Activated CD8-positive, alpha-beta memory T cell treated with anti-CD3 and anti-CD28 coated beads, Interleukin-2, amount 50 U/mL, for 24 hours (primary cell): ENCODE data around the gene RSBN1L.
"Not testable (repeated sequence)": the region's sequence is repeated elsewhere in the genome, so short reads cannot be mapped to it uniquely, and the experiment has no call there.

Source experiments
- DNase-seq: peaks from one replicate; pipeline ENCODE4 v3.0.0-alpha.2; 2020; ENCODE audit errors: extremely low read depth

RSBN1L gene

DNA sequence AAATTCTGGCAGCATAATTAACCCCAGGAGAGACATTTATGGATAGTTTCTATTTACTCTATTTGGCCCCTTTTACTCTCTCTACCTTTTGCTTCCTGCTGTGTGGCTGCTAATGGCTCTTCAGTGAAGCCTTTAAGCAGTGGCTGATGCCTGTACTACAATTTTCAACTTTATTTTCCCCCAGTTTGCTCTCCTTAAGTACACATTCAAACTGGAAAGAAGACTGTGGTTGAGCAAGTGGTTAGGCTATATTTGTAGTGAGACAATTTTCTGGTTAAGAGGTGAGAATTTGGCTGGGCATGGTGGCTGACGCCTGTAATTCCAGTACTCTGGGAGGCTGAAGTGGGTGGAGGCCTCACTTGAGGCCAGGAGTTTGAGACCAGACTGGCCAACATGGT is 8.5 kb upstream of the RSBN1L start:
- no peak for DNase-seq

DNA sequence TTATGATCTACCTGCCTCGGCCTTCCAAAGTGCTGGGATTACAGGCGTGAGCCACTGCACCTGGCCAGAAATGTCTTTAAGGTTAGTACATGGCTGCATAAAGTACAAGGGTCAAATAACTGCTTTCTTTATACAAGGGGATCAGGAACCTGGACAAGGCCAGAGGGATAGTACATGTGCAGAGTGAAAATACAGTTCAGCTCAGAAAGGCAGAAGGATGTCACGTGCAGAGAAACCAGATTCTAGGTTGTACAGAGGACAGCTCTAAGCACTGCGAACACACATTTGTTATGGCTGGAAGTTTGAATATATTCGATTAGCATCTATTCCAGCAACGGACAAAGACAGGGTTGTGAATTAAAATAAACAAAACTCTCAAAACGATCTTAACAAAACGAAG is 6.0 kb upstream of the RSBN1L start:
- no peak for DNase-seq

DNA sequence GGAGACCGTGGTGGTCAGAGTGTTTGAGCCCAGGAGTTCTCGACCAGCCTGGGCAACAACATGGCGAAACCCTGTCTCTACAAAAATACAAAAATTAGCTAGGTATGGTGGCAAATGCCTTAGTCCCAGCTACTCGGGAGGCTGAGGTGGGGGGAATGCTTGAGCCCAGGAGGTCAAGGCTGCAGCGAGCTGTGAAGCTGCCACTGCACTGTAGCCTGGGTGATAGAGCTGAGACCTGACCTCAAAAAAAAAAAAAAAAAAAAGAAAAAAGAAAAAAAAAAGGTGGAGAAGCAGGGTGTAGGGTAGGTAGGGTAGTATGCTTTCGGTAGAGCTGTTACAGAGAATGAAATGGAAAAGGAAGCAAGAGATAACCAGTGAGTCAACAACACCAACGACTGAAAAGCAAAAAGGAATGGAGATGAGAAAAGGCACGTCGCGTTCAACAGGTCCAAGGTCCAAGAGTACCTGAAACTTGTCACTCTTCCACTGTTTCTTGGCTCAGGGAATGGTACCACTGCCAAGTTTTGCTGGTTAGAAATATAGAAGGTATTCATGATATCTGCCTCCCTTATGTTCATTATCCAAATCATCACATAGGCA is 4.3 kb upstream of the RSBN1L start:
- DNase-seq, result no peak

DNA sequence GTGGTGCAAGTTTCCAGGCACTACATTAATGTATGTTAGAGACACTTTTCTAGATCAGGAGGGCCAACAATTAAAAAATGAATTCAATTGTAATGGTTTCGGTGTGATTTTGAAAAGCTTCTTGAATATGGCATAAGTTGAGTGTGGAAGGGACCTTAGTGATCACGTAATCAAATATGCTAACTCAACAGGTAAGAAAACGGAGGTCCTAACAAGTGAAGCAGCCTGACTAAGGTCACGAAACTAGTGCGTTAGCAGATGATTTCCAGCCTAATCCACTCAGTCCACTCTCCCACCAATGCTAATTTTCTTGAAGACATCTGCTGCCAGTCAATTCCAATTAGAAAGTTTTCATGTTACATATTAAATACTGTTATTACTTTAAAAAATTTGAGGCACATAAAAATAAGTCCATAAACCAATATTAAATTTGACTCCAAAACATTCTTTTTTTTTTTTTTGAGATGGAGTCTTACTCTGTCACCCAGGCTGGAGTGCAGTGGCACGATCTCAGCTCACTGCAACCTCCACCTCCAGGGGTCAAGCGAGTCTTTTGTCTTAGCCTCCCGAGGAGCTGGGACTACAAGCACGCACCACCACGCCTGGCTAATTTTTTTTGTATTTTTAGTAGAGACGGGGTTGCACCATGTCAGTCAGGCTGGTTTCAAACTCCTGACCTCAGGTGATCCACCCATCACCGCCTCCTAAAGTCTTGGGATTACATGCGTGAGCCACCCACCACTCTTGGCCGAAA is 2.3 kb upstream of the RSBN1L start:
- no peak for DNase-seq

DNA sequence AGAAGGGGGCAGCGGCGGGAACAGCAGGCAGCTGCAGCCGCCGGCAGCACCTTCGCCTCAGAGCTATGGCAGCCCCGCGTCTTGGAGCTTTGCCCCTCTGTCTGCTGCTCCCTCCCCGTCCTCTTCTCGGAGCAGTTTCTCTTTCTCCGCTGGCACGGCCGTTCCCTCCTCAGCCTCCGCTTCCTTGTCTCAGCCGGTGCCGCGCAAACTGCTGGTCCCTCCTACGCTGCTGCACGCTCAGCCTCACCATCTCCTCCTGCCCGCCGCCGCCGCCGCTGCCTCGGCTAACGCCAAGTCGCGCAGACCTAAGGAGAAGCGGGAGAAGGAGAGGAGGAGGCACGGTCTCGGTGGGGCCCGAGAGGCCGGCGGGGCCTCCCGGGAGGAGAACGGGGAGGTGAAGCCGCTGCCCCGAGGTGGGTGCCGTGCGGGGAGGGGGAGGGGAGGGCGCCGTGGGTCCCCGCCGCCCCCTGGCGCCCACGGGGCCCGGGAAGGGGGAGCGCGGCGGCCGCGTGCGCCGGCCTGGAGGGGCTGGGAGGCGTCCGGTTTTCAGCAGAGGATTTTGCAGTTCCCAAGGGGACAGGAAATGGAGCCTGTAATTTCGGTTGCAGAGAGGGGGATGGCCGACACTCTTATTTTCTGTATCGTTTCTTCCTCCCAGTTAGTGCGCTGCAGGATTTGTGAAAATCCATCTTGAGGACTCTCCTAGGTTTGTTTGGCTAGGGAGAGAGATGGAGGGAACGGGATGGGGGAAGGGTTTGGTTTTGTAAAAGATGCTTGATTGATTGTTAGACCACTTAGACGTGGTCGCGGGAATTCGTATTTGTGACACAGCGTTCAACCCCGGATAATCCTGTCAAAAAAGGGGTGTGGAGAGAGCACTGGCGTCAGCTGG is 630 bp downstream of the RSBN1L start:
- peak; percentile 19 for DNase-seq

DNA sequence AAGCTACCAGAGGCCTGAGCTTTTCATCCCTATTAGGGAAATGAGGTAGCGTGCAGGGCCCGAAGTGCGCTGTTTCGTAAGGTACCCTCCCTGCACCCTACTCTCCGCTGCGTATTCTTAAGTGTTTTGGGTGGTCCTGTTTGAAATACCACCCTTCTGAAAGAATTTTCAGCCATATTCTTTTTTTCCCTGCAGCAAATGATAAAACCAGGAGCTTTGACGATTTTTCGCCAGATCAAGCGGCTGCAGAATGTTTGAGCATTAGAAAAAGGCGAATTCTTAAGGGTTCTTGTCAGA is 1.2 kb downstream of the RSBN1L start:
- DNase-seq, result no peak

DNA sequence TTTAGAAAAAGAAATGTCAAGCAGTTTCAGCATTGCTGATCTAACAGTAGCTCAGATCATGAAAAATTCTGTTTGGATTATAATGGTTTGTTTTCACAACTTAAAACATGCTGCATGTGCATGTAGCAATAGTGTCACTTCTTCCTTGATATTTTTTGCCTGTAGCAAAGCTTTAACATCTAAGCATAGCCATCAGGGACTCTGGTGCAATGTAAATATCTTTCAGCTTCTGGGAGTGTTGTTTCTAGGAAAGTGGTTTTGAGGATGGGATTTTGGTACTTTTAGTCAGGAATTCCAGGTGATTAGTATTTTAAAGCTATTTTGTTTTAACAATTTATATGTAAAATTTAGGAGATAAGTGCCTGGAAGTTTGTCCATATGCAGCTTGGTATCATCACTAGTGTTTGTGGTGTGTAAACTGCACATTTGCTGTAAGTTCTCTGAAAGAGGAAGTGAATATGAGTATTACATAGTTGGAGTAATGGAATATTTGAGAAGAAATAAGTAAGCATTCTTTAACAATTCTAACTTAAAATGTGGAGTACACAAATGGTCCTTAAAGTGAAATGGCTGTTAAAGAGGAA is 1.9 kb downstream of the RSBN1L start:
- no peak for DNase-seq

DNA sequence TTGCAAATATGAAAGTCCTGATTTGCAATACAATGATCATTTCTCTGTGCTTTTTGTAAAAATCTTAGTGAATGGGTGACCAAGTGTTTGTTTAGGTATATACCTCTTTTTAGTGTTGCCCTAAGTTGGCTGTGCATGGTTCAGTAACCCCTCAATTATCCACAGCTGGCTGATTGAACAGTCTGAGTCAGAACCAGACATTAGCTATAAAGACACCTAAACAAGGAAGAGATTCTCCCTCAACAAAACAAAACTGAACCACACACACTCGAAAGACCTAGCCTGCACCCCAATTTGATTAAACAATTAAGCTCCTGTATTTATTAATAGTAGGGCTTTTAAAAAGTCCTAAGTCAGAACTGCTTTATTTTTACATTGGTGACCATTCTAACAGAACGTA is 2.8 kb downstream of the RSBN1L start:
- no peak for DNase-seq

DNA sequence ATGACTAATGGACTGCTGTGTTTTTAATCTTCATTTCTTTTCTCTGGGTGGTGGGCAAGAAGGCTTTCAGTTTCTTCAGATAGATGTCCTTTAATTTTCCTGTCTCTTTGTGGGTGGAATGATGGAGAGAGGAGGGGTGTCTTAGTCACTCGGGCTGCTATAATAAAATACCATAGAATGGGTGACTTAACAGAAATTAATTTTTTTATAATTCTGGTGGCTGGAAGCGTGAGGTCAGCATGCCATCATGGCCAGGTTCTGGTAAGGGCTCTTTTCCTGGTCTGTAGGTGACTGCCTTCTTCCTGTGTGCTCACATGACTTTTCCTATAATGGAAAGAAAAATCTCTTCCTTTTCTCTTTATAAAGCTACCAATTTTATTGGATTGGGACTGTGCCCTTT is 6.3 kb downstream of the RSBN1L start:
- DNase-seq, result no peak

DNA sequence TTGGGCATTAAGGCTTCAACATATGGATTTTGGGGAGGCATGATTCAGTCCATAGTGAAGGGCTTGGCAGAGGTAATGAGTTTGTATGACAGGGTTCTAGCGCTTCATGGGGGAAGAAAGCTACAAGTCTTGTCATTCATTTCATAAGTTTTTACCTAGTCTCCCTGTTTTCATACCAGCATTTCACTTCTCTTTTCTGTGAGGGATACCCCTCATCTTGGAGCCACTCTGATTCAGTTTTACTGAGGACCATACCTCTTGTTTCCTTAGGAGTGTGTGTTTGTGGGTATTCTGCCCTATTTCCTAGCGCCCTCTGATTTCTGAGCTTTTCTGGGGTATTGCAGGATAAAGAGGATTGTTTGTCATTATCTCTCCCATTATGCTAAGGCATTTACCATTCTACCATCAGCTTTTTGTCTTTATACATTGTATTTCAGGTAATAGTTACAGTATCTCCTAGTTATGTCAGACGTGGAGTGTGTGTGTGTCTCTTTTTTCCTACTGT is 6.8 kb downstream of the RSBN1L start:
- no peak for DNase-seq

DNA sequence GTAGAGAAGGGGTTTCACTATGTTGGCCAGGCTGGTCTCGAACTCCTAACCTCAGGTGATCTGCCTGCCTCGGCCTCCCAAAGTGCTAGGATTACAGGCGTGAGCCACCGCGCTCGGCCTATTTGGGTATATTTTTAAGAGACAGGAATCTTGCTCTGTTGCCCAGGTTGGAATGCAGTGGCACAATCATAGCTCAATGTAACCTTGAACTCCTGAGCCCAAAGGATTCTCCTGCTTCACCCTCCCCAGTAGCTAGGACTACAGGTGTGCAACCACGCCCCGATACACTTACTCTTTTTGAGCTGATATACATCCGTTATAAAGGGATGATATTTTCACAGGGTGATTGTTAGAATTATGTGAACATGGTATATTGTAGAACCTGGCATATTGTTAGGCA is 7.4 kb downstream of the RSBN1L start:
- not testable (repeated sequence) for DNase-seq

DNA sequence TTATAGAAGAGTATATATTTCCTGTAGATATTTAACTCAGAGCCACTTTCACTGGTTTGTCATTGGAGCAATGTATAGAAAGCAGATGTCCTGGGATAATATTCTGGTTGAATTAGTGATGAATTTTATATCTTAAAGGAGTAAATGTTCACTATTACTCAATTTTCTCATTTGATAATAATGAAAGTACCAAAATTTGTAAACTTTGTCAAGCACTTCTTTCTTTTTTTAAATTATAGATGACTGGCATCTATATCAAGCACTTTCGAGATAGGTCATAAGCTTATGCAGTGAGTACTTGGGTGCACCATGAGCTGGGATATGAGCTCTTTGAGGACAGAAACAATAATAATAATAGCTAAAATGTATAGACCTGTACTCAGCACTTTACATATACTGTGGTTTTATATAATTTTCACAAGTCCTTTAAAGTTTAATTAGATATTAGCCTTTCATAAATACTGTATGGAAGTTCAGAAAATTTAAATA is 11.3 kb downstream of the RSBN1L start:
- DNase-seq, result no peak

DNA sequence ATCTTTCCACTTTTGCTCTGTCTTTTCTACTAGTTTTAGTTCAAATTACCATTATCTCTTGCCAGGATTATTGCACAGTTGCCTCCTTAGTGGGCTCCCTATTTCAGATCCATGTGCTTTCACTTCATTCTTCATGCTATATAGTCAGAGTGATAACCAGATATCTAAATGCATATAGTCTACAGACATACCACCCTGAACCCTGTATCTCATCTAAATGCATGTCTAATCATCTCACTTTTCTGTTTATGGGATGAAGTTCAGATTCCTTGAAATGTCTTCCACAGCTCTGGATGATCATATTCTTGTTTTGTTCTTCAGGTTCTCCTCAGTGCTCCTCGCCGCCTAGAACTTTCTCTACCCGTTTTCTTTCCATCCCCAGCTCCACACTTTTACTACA is 13.8 kb downstream of the RSBN1L start:
- no peak for DNase-seq

DNA sequence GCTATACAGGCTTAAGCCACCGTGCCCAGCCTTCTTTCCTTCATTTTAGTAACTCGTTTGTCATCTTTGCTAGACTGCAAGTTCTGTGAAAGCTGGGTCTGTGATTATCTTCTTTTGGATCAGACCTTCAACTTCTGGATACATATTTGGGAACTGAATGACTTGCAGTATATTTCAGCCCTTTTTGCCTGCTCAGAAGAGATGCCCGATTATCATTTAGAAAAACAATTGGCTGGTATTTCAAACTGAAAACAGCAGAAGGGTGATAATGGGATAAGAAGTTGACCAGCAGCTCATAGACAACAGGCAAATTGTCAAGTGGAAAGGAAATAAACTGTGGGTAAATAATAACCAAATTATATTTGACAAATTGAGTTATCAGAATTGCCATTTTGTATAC is 14.6 kb downstream of the RSBN1L start:
- DNase-seq, result no peak

DNA sequence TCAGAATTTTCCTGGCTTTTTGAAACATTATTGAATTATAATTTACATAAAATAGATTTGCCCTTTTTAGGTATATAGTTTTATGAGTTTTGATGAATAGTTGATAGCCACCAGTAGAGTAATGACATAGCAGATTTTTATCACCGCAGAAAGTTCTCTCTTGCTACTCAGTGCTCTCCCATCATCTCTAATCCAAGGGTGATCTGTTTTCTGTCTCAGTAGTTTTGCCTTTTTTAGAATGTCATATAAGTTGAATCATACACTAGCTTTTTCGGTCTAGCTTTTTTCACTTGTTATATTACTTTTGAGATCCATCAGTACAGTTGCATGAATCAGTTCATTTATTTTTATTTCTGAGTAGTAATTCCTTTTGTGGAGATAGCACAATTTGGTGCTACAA is 17.9 kb downstream of the RSBN1L start:
- DNase-seq, result no peak

DNA sequence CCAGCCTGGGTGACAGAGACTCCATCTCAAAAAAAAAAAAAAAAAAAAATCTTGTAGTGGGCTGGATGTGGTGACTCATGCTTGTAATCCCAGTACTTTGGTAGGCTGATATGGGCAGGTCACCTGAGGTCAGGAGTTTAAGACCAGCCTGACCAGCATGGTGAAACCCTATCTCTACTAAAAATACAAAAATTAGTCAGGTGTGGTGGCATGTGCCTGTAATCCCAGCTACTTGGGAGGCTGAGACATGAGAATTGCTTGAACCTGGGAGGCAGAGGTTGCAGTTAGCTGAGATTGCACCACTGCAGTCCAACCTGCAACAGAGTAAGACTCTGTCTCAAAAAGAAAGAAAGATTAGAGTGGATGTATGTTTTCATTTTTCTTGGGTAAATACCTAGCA is 18.7 kb downstream of the RSBN1L start:
- not testable (repeated sequence) for DNase-seq

DNA sequence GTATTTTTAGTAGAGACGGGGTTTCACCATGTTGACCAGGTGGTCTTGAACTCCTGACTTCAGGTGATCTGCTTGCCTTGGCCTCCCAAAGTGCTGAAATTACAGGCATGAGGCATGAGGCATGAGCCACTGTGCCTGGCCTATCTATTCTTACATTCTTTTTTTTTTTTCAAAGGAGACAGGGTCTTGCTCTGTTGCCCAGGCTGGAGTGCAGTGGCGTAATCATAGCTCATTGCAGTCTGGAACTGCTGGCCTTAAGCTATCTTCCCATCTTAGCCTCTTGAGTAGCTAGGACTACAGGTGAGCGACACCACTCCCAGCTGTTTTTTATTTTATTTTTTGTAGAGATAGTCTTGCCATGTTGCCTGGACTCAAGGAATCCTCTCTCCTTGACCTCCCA is 20.5 kb downstream of the RSBN1L start:
- no peak for DNase-seq

DNA sequence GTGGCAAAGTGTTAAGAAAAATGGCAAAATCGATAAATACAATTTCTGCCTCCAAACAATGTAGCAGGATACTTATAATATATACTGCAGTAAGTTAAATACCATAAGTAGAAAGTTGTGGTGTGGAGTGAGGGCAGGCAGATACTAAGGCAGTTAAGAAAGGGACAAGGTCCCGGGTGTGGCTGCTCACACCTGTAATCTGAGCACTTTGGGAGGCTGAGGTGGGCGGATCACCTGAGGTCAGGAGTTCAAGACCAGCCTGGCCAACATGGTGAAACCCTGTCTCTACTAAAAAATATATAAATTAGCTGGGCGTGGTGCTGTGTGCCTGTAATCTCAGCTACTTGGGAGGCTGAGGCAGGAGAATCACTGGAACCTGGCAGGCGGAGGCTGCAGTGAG is 21.3 kb downstream of the RSBN1L start:
- DNase-seq, result not testable (repeated sequence)

DNA sequence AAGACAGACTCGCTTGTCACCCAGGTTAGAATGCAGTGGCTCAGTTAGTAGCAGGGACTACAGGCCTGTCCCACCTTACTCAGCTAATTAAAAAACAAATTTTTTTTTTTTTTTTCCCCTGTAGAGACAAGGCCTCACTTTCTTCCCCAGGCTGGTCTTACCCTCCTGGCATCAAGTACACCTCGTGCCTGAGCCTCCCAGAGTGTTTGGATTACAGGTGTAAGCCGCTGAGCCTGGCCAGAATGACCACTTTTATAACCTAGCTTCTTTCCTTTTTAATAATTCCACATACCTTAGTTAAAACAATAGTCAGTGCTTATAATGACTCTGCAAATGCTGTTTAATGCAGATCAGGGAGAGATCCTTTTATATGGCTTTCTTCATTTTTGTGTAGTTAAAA is 31.3 kb downstream of the RSBN1L start:
- no peak for DNase-seq

DNA sequence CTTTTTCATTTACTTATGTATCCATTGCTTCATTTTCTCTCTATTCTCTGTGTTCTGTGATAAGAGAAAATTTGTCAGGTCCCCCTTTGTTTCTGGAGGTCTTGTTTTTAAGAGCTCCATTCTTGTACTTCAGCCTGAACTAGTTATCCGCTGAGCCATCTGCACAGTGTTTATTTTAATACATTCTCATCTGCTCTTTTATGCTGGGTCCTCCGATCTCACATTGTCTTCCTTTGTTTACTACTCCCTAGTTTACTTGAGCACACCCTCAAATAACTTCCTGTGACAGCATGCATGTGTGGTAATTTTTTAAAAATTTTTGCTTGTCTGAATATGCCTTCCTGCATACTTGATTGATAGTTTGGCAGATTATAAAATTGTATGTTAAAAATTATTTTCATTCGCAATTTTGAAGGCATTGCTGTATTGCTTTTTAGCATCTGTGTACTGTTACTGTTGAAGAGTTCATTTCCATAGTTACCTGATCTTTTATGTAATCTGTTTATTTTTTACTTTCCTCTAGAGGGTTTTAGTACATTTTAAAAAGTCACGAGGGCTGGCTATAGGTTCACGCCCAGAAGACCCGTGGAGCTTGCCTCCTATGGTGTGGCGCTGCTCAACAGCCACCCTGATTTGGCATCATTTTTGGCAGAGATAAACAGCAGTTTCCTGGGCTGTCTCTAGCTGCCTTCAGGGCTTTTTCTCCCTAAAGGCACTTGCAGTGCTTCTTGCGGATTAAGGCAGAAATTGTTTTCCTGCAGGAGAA is 31.9 kb downstream of the RSBN1L start:
- DNase-seq, result no peak

DNA sequence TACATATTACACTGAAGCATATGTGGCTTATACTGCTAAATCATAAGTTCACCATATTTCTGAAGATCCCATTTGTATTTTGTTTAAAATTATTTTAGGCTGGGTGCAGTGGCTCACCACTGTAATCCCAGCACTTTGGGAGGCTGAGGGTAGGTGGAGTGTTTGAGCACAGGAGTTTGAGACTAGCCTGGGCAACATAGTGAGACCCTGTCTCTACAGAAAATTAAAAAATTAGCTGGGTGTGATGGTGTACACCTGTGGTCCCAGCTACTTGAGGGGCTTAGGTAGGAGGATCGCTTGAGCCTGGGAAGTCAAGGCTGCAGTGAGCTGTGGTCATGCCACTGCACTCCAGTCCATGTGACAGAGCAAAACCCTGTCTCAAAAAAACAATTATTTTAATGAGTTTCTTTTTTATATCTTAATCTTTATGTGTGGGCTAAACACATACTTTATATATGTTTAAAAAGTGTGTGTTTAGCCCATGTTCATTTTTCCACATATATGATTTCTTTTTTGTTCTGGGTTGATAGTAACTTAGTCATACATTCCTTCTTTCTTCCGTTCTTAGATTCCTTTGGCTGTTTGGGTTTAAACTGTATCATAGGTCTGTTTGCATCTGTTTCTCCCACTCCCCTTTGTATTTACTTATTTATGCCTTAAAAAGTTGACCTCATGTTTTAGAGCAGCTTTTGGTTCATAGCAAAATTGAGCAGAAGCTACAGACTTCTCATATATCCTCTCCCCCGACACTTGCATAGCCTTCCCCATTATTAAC is 33.5 kb downstream of the RSBN1L start:
- DNase-seq, result no peak
